ENCODE data around the gene SMIM21.

SMIM21 gene

DNA sequence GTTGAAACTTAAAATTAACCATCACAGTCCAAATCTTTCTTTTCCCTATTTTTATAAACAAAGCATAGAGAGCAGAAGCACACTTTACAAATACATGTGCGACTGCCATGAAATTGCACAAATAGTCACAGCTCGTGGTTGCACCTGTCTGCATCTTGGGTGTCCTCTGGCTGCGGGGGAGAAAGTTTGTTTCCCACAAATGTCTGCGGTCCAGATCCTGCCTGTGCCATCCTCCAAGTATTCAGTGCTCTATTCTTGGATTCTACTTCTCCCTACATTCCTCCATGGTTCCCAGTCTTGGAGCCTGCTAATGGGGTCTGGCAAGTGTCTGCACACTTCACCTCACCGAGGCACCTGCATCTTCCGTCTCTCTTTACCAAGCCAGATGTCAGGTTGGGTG lies 52.2 kb downstream of the SMIM21 start:
- FAIRE-seq, result no peak

DNA sequence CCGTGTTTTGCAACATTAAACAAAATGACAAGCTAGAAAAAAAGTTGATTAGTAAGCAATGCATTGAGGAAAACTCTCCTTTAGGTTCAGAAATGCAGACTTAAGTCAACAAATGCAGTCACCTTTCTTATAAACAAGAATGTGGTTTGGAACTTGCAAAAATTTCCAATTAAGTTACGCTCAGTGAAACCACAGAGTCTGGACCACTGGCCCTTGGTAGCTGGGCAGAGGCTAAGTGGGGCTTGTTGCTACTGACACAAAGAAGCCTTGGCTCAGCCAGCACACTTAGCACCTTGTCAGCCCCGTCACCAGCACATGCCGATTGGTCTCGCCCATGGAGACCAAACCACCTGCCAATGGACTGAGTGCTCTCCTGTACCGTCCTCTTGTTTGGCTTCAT lies 53.0 kb downstream of the SMIM21 start:
- FAIRE-seq, result no peak

DNA sequence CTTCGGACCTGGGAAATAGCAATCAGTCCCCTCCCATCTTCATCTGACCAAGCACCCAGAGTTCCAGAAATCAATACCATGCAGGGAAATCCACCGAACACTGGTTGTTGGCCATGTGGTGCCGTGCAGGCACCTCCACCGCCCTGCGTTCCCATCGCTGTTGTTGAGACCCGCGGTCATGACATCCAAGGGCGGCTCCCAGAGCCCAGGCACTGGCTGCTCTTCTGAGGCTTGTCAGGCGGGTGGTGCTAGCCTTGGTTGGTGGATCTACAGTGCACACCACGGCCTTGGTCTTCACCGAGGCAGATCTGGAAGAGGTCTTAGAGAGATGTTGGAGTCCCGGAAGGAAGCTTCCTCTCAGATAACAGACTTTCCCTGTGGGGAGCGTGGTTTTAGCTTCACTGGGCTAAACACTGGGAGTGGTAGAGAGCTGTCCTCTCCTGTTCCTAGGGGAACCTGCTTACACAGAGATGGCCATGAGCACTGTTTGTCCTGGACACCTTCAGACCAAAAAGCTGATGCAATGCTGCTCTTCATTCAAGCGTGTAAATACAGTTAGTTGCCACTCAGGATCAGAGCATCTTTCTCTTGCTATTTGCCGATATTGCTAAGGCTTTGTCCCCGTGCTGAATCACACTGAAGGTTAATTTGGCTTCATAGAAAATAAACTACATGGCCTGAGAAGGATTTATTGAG lies 58.3 kb downstream of the SMIM21 start:
- FAIRE-seq, result no peak

DNA sequence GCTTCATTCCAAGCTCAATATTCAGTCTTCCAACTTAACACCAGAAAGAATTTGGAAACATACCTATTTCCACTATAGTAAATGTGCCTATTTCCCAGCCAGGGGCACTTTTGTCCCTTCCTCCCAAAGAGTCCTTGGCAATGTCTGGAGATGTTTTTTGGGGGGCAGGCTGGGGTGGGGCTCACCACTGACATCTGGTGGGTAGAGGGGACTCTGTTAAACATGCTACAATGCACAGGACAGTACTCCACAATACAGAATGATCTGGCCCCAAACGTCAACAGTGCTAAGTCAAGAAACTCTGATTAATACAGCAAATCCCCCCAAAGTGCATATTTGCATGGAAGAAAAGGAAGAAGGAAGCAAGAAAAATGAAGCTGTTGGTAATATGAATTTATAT lies 61.7 kb downstream of the SMIM21 start:
- FAIRE-seq, result no peak

DNA sequence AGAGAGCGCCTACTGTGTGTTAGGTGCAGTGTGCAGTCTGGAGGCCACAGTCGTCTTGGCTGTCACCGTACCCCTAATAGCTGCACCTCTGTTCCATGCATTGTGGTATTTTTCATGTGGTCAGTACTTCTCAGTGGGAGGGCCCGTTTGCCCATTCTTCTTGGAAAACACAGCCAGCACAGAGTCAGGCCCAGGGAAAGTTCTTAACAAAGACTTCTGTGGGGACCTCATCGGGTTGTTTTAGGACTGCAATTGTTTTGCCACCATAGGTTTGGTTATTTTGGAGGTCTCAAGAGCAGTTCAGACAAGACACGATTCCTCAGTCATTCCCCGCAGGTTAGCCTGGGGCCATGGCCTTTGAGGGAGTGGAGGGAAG lies 62.3 kb downstream of the SMIM21 start:
- FAIRE-seq, result no peak

DNA sequence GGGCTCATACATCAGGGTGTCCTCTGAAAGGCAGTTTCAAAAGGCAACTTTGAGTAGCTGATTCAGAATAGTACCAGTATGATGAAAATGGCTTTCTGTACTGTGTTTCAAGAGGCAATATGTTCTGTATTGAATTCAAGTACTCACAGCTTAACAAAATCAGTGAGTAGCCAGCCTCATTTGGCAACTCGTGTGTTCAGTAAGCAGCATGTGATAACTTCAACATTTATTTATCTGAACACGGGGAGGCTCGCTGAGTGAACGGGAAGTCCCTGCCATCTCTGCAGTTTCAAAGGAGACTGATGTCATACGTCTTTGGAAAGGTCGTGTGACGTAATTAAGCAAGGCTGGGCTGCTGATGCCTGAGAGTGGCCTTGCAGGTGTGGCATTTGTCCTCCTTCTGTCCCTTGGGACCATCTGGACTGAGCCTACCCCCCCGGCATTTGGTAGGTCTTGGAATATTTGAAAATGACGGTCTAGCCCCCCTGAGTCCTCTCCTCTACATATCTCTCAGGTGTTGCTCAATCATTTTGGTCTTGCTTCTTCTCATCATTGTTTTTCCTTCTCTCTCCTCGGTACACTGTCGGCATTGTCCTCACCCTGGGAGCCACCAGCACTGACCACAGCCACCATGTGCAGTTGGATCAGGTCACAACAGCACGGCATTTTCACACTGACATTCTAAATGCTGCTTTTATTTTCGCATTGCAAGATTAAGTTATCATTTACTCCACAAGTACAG lies 62.8 kb downstream of the SMIM21 start:
- FAIRE-seq, result no peak

DNA sequence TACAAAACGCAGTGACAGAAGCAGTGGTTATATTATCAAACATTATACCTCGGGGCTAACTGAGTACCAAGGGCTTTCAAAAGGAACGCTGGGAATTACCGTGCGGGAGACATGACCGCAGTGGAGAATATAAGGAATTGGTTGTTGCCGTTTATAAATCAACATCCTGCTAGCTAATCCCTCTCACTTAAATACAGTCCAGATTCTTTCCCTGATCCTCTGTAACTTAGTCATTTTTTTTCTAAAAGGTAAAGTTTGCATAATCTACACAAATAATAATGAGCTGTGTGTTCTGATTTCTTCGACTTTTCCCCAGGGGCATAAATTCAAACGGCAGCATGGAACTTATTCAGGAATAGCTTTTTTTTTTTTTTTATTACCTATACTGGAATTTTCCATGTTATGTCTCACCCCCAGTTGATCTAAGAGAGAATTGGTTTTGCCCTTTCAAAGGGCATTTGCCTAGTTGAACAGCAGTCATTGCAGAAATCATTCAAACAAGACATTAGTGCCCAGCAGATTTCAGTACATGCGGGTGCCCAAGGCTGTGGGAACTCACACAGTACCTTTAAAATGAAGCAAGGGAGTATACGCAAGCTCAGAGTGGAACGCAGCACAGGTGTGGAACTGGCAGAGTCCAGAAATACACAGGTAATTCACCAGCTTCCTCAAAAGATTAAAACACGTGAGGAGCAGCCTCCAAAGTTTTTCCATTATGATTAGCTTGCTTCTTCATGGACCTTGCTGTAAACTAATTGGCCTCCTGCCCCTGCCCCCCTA lies 63.9 kb downstream of the SMIM21 start:
- FAIRE-seq, result no peak

DNA sequence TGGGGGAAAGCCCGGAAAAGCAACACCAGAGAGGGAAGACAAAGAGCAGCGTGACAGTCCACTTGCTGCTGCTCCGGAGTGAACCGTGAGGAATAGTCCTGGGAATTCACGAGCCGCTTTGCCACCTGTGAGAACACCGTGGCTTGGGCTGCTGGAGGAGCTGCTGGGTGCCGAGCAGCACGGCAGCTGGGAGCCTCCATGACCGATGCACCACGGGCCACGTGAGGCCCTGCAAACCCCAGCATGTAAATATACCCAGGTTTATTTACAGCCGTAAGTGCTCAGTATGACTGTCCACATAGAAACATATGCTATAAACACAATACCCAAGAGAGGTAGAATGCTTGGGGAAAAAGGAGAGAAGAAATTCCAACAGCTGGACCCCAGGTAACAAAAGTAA lies 65.1 kb downstream of the SMIM21 start:
- FAIRE-seq, result no peak

DNA sequence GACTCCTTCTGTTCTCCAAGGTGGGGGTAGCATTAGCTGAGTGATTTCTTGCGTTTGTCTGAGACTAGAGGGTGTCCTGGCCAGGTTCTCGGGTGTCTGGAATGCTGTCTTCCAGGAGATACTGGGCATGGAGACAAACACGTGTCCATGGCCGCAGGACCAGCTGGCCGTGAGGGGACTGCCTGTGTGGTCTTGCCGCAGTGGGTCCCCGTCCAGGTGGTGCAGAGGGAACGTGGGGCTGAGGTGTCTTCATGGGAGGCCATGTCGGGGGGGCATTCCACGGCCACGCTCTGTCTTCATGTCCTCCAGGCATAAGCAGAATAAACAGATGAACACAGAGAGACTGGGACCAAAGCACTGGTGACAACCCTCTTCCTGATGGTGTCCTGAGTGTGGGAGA lies 66.6 kb downstream of the SMIM21 start:
- FAIRE-seq, result no peak

DNA sequence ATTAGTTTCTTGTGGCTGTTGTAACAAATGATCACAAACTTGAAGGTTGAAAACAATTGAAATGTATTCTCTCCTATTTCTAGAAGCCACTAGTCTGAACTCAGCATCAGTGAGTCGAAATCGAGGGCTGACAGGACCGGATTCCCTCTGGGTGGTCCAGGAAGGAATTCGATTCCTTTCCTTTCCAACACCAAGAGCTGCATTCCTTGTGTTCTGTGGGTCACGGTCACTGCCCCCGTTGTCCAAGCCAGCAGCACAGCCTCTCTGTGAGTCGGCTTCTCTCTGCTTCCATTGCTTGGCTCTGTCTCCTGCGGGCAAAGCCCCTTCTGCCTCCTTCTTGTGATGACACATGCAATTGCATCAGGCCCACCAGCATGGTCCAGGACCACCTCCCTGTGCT lies 67.3 kb downstream of the SMIM21 start:
- no peak for FAIRE-seq
